Measurements from ENCODE around the gene TMEM33. TPM values are rescaled to one million over a fixed set of nuclear protein-coding genes. Genes with fewer than 3 reads are reported as not detected.

Gene TMEM33
- total RNA-seq, 1 experiment from 2014 or later = 67.3 TPM

GRCh38 chr4:41887821-41888686, 47.2 kb upstream of the TMEM33 start:
- no peak overlapping the region for H3K4me3 Mint-ChIP-seq (ENCODE audit: low read depth, unreplicated experiment)
- CTCF ChIA-PET = no interaction called here
- peak; percentile 34 for DNase-seq
- peak; percentile 41 for TF ChIP-seq CTCF (IDR thresholded peaks at IDR 0.05; ENCODE audit: unreplicated experiment)
- intact Hi-C loops (cut with micrococcal nuclease; ENCODE audit: unreplicated experiment) = loop anchor here (1.0 to 10.0 kb wide), 4 partner anchors 93 to 631 kb away; partner anchors contain the start of gene UCHL1
- no peaks in the 10 kb centered on the region for H3K4me1 Mint-ChIP-seq (ENCODE audit: low read depth, unreplicated experiment)
- no TSS peak for BruUV-seq (replicated peaks)
- no peaks in the 10 kb centered on the region for H3K9me3 Mint-ChIP-seq (ENCODE audit: low read depth, unreplicated experiment)
- H3K27ac Mint-ChIP-seq (ENCODE audit: unreplicated experiment) = no peak overlapping the region
- no peaks in the 10 kb centered on the region for H3K36me3 Mint-ChIP-seq (ENCODE audit: insufficient read depth, unreplicated experiment)
- no peaks in the 10 kb centered on the region for H3K27me3 Mint-ChIP-seq (ENCODE audit: unreplicated experiment)

GRCh38 chr4:41888687-41889074, 46.5 kb upstream of the TMEM33 start:
- no peak for DNase-seq
- no peak overlapping the region for H3K27ac Mint-ChIP-seq (ENCODE audit: unreplicated experiment)
- H3K36me3 Mint-ChIP-seq (ENCODE audit: insufficient read depth, unreplicated experiment) = no peaks in the 10 kb centered on the region
- no peaks in the 10 kb centered on the region for H3K4me1 Mint-ChIP-seq (ENCODE audit: low read depth, unreplicated experiment)
- H3K27me3 Mint-ChIP-seq (ENCODE audit: unreplicated experiment) = no peaks in the 10 kb centered on the region
- intact Hi-C loops (cut with micrococcal nuclease; ENCODE audit: unreplicated experiment) = loop anchor here (1.0 to 10.0 kb wide), 4 partner anchors 94 to 631 kb away; partner anchors contain the start of gene UCHL1
- no peaks in the 10 kb centered on the region for H3K9me3 Mint-ChIP-seq (ENCODE audit: low read depth, unreplicated experiment)
- TF ChIP-seq CTCF (IDR thresholded peaks at IDR 0.05; ENCODE audit: unreplicated experiment) = no peak
- no peak overlapping the region for H3K4me3 Mint-ChIP-seq (ENCODE audit: low read depth, unreplicated experiment)
- CTCF ChIA-PET = no interaction called here
- no TSS peak for BruUV-seq (replicated peaks)

GRCh38 chr4:41889317-41889716, 45.9 kb upstream of the TMEM33 start:
- no peak for TF ChIP-seq CTCF (IDR thresholded peaks at IDR 0.05; ENCODE audit: unreplicated experiment)
- Mint-ChIP-seq H3K4me1 (ENCODE audit: low read depth, unreplicated experiment) (no peaks in the 10 kb centered on the region), H3K4me3 (ENCODE audit: low read depth, unreplicated experiment) (no peak overlapping the region), H3K27ac (ENCODE audit: unreplicated experiment) (no peak overlapping the region), H3K27me3 (ENCODE audit: unreplicated experiment) (no peaks in the 10 kb centered on the region), H3K36me3 (ENCODE audit: insufficient read depth, unreplicated experiment) (no peaks in the 10 kb centered on the region), H3K9me3 (ENCODE audit: low read depth, unreplicated experiment) (no peaks in the 10 kb centered on the region)
- no TSS peak for BruUV-seq (replicated peaks)
- intact Hi-C loops (cut with micrococcal nuclease; ENCODE audit: unreplicated experiment) = loop anchor here (2.0 to 10.0 kb wide), 3 partner anchors 95 to 632 kb away; partner anchors contain the start of gene UCHL1
- no peak for DNase-seq
- CTCF ChIA-PET = no interaction called here

GRCh38 chr4:41890085-41890484, 45.1 kb upstream of the TMEM33 start:
- Mint-ChIP-seq H3K27ac (ENCODE audit: unreplicated experiment) (no peak overlapping the region), H3K4me3 (ENCODE audit: low read depth, unreplicated experiment) (no peak overlapping the region), H3K36me3 (ENCODE audit: insufficient read depth, unreplicated experiment) (no peaks in the 10 kb centered on the region), H3K4me1 (ENCODE audit: low read depth, unreplicated experiment) (no peaks in the 10 kb centered on the region), H3K9me3 (ENCODE audit: low read depth, unreplicated experiment) (no peaks in the 10 kb centered on the region), H3K27me3 (ENCODE audit: unreplicated experiment) (no peaks in the 10 kb centered on the region)
- CTCF ChIA-PET = no interaction called here
- DNase-seq = no peak
- TF ChIP-seq CTCF (IDR thresholded peaks at IDR 0.05; ENCODE audit: unreplicated experiment) = no peak
- intact Hi-C loops (cut with micrococcal nuclease; ENCODE audit: unreplicated experiment) = no loop called here
- no TSS peak for BruUV-seq (replicated peaks)
